ENCODE measurements around the gene WSCD2. TPM values are rescaled to one million over a fixed set of nuclear protein-coding genes. Genes with fewer than 3 reads are reported as not detected.

The WSCD2 gene
- polyA plus RNA-seq, 1 donor from 2014 or later = 5.8 TPM

GRCh38 chr12:108080363-108080762 is 48.7 kb upstream of the WSCD2 start:
- no peaks in the 10 kb centered on the region for H3K79me2 ChIP-seq (replicated peaks; ENCODE audit: insufficient read depth, low read length)
- no peaks in the 10 kb centered on the region for H4K20me1 ChIP-seq (ENCODE audit: insufficient read depth)
- H3K27ac ChIP-seq (ENCODE audit: low read length) = no peak overlapping the region
- H3K9me2 ChIP-seq (ENCODE audit: insufficient read depth, low read length) = no peaks in the 10 kb centered on the region
- no peak overlapping the region for H2AFZ ChIP-seq (ENCODE audit: low read depth, low read length)
- peaks cover 7% of the 10 kb centered on the region for H3K9me3 ChIP-seq (ENCODE audit: low read length)
- H3K9ac ChIP-seq (ENCODE audit: low read length) = no peak overlapping the region
- no peaks in the 10 kb centered on the region for H3F3A ChIP-seq (ENCODE audit: insufficient read depth, low read length, poor library complexity, severe bottlenecking)
- no peak for TF ChIP-seq RAD21 (conservative IDR thresholded peaks at IDR 0.05)
- TF ChIP-seq MXI1 (conservative IDR thresholded peaks at IDR 0.05; ENCODE audit: poor library complexity, severe bottlenecking) = no peak
- TF ChIP-seq, protein P1, sequence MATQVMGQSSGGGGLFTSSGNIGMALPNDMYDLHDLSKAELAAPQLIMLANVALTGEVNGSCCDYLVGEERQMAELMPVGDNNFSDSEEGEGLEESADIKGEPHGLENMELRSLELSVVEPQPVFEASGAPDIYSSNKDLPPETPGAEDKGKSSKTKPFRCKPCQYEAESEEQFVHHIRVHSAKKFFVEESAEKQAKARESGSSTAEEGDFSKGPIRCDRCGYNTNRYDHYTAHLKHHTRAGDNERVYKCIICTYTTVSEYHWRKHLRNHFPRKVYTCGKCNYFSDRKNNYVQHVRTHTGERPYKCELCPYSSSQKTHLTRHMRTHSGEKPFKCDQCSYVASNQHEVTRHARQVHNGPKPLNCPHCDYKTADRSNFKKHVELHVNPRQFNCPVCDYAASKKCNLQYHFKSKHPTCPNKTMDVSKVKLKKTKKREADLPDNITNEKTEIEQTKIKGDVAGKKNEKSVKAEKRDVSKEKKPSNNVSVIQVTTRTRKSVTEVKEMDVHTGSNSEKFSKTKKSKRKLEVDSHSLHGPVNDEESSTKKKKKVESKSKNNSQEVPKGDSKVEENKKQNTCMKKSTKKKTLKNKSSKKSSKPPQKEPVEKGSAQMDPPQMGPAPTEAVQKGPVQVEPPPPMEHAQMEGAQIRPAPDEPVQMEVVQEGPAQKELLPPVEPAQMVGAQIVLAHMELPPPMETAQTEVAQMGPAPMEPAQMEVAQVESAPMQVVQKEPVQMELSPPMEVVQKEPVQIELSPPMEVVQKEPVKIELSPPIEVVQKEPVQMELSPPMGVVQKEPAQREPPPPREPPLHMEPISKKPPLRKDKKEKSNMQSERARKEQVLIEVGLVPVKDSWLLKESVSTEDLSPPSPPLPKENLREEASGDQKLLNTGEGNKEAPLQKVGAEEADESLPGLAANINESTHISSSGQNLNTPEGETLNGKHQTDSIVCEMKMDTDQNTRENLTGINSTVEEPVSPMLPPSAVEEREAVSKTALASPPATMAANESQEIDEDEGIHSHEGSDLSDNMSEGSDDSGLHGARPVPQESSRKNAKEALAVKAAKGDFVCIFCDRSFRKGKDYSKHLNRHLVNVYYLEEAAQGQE (IDR thresholded peaks at IDR 0.05; ENCODE audit: borderline replicate concordance) = no peak
- no peak for TF ChIP-seq EZH2 (IDR thresholded peaks at IDR 0.05; ENCODE audit: borderline replicate concordance, insufficient read depth, low read length, poor library complexity, severe bottlenecking)
- TF ChIP-seq, protein P2, sequence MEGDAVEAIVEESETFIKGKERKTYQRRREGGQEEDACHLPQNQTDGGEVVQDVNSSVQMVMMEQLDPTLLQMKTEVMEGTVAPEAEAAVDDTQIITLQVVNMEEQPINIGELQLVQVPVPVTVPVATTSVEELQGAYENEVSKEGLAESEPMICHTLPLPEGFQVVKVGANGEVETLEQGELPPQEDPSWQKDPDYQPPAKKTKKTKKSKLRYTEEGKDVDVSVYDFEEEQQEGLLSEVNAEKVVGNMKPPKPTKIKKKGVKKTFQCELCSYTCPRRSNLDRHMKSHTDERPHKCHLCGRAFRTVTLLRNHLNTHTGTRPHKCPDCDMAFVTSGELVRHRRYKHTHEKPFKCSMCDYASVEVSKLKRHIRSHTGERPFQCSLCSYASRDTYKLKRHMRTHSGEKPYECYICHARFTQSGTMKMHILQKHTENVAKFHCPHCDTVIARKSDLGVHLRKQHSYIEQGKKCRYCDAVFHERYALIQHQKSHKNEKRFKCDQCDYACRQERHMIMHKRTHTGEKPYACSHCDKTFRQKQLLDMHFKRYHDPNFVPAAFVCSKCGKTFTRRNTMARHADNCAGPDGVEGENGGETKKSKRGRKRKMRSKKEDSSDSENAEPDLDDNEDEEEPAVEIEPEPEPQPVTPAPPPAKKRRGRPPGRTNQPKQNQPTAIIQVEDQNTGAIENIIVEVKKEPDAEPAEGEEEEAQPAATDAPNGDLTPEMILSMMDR (IDR thresholded peaks at IDR 0.05; ENCODE audit: poor library complexity, severe bottlenecking) = no peak
- no peak for TF ChIP-seq SMC3 (conservative IDR thresholded peaks at IDR 0.05; ENCODE audit: poor library complexity)
- TF ChIP-seq EP300 (conservative IDR thresholded peaks at IDR 0.05; ENCODE audit: poor library complexity, severe bottlenecking) = no peak
- no peak for TF ChIP-seq POLR2AphosphoS5 (IDR thresholded peaks at IDR 0.05)
- no peak for TF ChIP-seq TAF1 (IDR thresholded peaks at IDR 0.05; ENCODE audit: low read depth)
- H3K36me3 ChIP-seq (ENCODE audit: insufficient read depth, low read length) = no peaks in the 10 kb centered on the region
- no peaks in the 10 kb centered on the region for H3K27me3 ChIP-seq (ENCODE audit: insufficient read depth, low read depth, low read length)
- no peak overlapping the region for H3K4me2 ChIP-seq (ENCODE audit: low read length)
- no peak overlapping the region for H3K4me3 ChIP-seq (ENCODE audit: low read length)

GRCh38 chr12:108082485-108082884 is 46.6 kb upstream of the WSCD2 start:
- H3K36me3 ChIP-seq (ENCODE audit: insufficient read depth, low read length) = no peaks in the 10 kb centered on the region
- H3K9me2 ChIP-seq (ENCODE audit: insufficient read depth, low read length) = no peaks in the 10 kb centered on the region
- H3K9me3 ChIP-seq (ENCODE audit: low read length) = peaks cover 10% of the 10 kb centered on the region
- no peak overlapping the region for H3K4me2 ChIP-seq (ENCODE audit: low read length)
- no peaks in the 10 kb centered on the region for H3K27me3 ChIP-seq (ENCODE audit: insufficient read depth, low read depth, low read length)
- no peak overlapping the region for H3K27ac ChIP-seq (ENCODE audit: low read length)
- no peaks in the 10 kb centered on the region for H3K79me2 ChIP-seq (replicated peaks; ENCODE audit: insufficient read depth, low read length)
- H3K9ac ChIP-seq (ENCODE audit: low read length) = no peak overlapping the region
- H4K20me1 ChIP-seq (ENCODE audit: insufficient read depth) = no peaks in the 10 kb centered on the region
- no peak overlapping the region for H3K4me3 ChIP-seq (ENCODE audit: low read length)
- H3F3A ChIP-seq (ENCODE audit: insufficient read depth, low read length, poor library complexity, severe bottlenecking) = no peaks in the 10 kb centered on the region
- TF ChIP-seq SMC3 (conservative IDR thresholded peaks at IDR 0.05; ENCODE audit: poor library complexity) = no peak
- TF ChIP-seq, protein P1 (IDR thresholded peaks at IDR 0.05; ENCODE audit: borderline replicate concordance) = no peak
- no peak overlapping the region for H2AFZ ChIP-seq (ENCODE audit: low read depth, low read length)

Measured in neural cell (in vitro differentiated cells).